Osteocyte (in vitro differentiated cells): ENCODE measurements around the gene POFUT2. TPM values are rescaled to one million over a fixed set of nuclear protein-coding genes. Genes with fewer than 3 reads are reported as not detected.

ENCODE experiments used
- DNase-seq: peaks from one replicate; pipeline ENCODE4 v3.0.0; 2021; ENCODE audit warnings: mixed read lengths; ENCODE audit not compliant: unreplicated experiment; ENCODE audit errors: extremely low spot score
- H3K27ac Mint-ChIP-seq: one replicate; pipeline ENCODE4 v1.8.0; 2021; ENCODE audit warnings: mild to moderate bottlenecking, mixed read lengths; ENCODE audit not compliant: unreplicated experiment
- H3K27me3 Mint-ChIP-seq: one replicate; pipeline ENCODE4 v1.8.0; 2021; ENCODE audit warnings: mixed read lengths; ENCODE audit not compliant: unreplicated experiment
- H3K36me3 Mint-ChIP-seq: one replicate; pipeline ENCODE4 v1.8.0; 2021; ENCODE audit warnings: mixed read lengths; ENCODE audit not compliant: unreplicated experiment
- H3K4me1 Mint-ChIP-seq: one replicate; pipeline ENCODE4 v1.8.0; 2021; ENCODE audit warnings: mixed read lengths; ENCODE audit not compliant: unreplicated experiment
- H3K4me3 Mint-ChIP-seq: one replicate; pipeline ENCODE4 v1.8.0; 2021; ENCODE audit warnings: mild to moderate bottlenecking, moderate library complexity, mixed read lengths; ENCODE audit not compliant: unreplicated experiment
- H3K9me3 Mint-ChIP-seq: one replicate; pipeline ENCODE4 v1.8.0; 2021; ENCODE audit warnings: mixed read lengths; ENCODE audit not compliant: unreplicated experiment
- total RNA-seq: library from RNA; stranded (reverse); gene quantifications from 2 replicates; pipeline ENCODE4 v1.2.1, GENCODE V29; 2021
- TF ChIP-seq, protein P1 (sequence below): fragments of 200-600 bp; sonication (generic); IDR thresholded peaks from 2 replicates; pipeline ENCODE4 v1.5.0; 2021; ENCODE audit warnings: antibody characterized with exemption, mild to moderate bottlenecking, moderate library complexity

POFUT2 gene
- total RNA-seq, 1 donor from 2014 or later, result 62.7 TPM

DNA sequence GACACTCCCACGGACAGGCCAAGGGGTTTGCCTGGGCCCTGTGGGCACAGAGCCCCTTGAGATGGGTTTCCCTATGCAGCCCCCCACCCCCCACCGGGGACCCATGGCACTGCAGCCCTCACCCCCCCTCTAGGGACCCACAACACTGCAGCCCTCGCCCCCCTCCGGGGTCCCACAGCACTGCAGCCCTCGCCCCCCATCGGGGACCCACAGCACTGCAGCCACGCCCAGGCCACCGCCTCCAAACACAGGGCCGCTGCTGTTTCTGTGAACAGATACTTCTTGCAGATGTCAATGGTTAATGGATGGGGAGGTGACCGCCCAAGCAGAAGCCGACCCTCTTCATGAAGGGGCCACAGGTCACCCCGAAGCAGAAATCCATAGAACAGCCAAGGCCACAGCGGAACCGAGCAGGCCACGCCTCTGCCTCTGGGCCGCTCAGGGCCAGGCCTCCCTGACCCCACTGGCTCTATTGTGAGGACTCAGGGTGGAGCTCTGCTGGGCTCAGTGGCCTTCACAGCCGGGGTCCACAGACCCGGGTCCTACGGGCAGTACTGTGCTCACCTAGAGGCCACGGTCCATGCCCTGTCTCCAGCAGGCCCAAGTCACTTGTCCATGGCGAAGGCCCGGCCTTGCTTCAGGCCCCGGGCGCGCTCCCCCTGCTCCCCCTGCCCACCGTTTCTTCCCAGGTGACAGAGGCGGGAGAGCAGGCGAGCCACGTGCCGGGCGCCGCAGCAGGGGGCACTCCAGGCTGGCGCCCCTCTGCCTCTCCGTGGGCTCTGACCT lies 4.1 kb upstream of the POFUT2 start:
- TF ChIP-seq, protein P1, sequence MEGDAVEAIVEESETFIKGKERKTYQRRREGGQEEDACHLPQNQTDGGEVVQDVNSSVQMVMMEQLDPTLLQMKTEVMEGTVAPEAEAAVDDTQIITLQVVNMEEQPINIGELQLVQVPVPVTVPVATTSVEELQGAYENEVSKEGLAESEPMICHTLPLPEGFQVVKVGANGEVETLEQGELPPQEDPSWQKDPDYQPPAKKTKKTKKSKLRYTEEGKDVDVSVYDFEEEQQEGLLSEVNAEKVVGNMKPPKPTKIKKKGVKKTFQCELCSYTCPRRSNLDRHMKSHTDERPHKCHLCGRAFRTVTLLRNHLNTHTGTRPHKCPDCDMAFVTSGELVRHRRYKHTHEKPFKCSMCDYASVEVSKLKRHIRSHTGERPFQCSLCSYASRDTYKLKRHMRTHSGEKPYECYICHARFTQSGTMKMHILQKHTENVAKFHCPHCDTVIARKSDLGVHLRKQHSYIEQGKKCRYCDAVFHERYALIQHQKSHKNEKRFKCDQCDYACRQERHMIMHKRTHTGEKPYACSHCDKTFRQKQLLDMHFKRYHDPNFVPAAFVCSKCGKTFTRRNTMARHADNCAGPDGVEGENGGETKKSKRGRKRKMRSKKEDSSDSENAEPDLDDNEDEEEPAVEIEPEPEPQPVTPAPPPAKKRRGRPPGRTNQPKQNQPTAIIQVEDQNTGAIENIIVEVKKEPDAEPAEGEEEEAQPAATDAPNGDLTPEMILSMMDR, result no peak
- Mint-ChIP-seq H3K27me3 (no peaks in the 10 kb centered on the region), H3K9me3 (no peaks in the 10 kb centered on the region), H3K36me3 (peaks cover 3% of the 10 kb centered on the region), H3K4me3 (no peak overlapping the region), H3K27ac (peak overlapping the region; percentile 71), H3K4me1 (peaks cover 62% of the 10 kb centered on the region)
- peak; percentile 84 for DNase-seq

DNA sequence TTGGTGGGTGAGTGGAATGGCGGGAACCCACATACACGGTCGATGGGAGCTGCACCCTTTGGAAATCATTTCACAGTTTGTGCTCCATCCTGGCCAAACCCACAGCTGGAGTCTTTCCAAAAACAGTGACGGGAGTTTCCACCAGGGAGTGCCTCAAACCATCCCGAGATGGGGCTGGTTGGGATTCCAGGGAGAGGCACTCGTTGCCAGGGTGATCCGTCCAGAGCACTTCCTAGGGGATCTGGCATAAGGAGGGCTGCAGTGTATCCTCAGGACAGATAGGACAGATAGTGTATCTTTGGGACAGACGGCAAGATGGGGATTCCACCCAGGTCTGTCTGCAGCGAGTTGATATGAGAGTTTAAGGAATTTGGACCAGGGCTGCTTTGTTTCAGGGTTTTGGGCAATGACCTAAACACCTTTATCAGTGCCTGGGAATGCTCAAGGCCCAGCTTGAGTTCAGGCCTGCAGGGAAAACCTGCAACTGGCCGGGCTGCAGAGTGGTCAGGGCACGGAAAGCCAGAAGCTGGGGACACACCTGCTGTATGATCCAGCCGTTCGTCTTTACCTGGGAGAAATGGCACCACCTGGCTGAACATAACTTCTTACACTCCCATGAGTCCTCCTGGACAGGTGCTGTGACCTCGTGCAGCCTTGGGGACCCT lies 3.4 kb upstream of the POFUT2 start:
- Mint-ChIP-seq H3K27me3 (no peaks in the 10 kb centered on the region), H3K27ac (peak overlapping the region; percentile 16), H3K9me3 (no peaks in the 10 kb centered on the region), H3K4me1 (peaks cover 60% of the 10 kb centered on the region), H3K4me3 (no peak overlapping the region), H3K36me3 (peaks cover 3% of the 10 kb centered on the region)
- TF ChIP-seq, protein P1, result no peak
- DNase-seq, result peak; percentile 78

DNA sequence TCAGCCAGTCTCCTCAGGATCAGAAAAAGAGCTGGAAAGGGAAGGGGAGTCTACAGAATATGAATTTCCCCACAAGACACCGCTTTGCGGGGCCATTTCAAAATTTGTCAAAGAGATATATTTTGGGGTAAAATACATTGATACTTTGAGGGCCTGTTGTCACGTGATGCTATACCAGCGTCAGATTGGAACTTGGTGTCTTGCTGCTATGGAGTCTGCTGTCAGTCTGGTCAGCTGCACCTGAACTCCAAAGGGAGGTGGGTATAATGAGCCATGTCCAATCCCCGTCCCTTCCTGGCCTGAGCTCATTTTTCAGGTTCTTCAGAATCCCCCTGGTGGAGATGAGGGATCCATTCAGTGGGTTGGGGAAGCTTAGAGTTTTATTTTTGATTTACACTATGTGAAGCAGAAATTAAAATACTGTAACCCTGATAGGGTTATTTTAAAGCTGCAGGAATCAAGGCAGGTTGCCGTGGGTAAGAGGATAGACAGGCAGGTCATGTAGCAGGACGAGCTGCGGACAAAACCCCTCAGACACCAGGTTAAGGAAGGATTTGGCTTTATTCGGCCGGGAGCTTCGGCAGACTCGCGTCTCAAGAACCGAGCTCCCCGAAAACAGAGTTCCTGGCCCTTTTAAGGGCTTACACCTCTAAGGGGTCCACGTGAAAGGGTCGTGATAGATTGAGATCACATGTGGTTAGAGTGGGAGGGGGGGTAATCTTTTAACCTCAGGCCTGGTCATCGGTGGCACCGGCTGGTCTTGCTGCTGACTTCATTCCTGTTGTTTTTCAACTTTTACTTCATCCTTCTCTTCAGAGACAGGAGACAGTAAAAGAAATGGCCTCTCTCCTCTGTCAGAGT lies 2.2 kb upstream of the POFUT2 start:
- Mint-ChIP-seq H3K4me1 (peaks cover 55% of the 10 kb centered on the region), H3K9me3 (no peaks in the 10 kb centered on the region), H3K27me3 (no peaks in the 10 kb centered on the region), H3K36me3 (peaks cover 12% of the 10 kb centered on the region), H3K4me3 (peak overlapping the region; percentile 45), H3K27ac (peak overlapping the region; percentile 47)
- peak; percentile 65 for DNase-seq
- TF ChIP-seq, protein P1, result peak; percentile 40

DNA sequence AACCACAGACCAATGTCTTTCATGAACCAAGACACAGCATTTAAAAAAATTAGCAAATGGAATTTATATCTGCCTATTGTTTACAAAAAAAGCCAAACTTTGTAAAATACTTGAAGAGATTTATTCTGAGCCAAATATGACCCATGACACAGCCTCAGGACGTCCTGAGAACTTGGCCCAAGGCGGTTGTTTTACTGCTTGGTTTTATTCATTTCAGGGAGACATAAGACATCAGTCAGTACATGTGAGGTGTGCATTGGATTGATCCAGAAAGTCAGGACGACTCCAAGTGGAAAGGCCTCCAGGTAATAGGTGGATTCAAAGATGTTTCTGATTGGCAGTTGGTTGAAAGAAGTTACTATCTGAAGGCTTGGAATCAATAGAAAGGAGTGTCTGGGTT lies 1.4 kb upstream of the POFUT2 start:
- Mint-ChIP-seq H3K9me3 (no peaks in the 10 kb centered on the region), H3K27ac (peak overlapping the region; percentile 47), H3K36me3 (peaks cover 16% of the 10 kb centered on the region), H3K4me1 (peaks cover 47% of the 10 kb centered on the region), H3K4me3 (peak overlapping the region; percentile 57), H3K27me3 (no peaks in the 10 kb centered on the region)
- TF ChIP-seq, protein P1, result no peak
- no peak for DNase-seq
